CD14-positive monocyte (primary cell): ENCODE measurements around the gene LRRC7. TPM values are rescaled to one million over a fixed set of nuclear protein-coding genes. Genes with fewer than 3 reads are reported as not detected.

ENCODE experiments used
- DNase-seq, 3 donors: peaks; one replicate each; pipeline ENCODE4 v3.0.0-alpha.2; 2011 to 2022
- H2AFZ ChIP-seq: 2 replicates; pipeline ENCODE4 v1.6.0; 2012; ENCODE audit warnings: mild to moderate bottlenecking, low read depth, low read length, inconsistent platforms; ENCODE audit not compliant: insufficient read depth, poor library complexity, severe bottlenecking
- H3K27ac ChIP-seq, 2 donors: 1 replicate in 1 of 2; 2 replicates in 1 of 2; pipeline ENCODE4 v1.5.1; 2012 to 2013; ENCODE audit warnings: low read length in 2 of 2, control low read depth in 1 of 2, inconsistent platforms in 1 of 2, low read depth in 1 of 2, mild to moderate bottlenecking in 1 of 2
- H3K27me3 ChIP-seq, 2 donors: one replicate each; pipeline versions ENCODE4 v1.6.0 to v1.6.1; 2011 to 2013; ENCODE audit warnings: low read length in 2 of 2; ENCODE audit not compliant: control insufficient read depth in 2 of 2, insufficient read depth in 2 of 2
- H3K36me3 ChIP-seq, 2 donors: replicated peaks in 1 of 2; 1 replicate in 1 of 2; 2 replicates in 1 of 2; pipeline versions ENCODE4 v1.5.1 to v1.6.1; 2012 to 2013; ENCODE audit warnings: low read length in 2 of 2, control low read depth in 1 of 2, inconsistent platforms in 1 of 2, mild to moderate bottlenecking in 1 of 2; ENCODE audit not compliant: insufficient read depth in 2 of 2, control insufficient read depth in 1 of 2
- H3K4me1 ChIP-seq, 2 donors: 1 replicate in 1 of 2; 2 replicates in 1 of 2; pipeline versions ENCODE4 v1.5.1 to v1.6.1; 2012 to 2013; ENCODE audit warnings: low read length in 2 of 2, control low read depth in 1 of 2, inconsistent platforms in 1 of 2, mild to moderate bottlenecking in 1 of 2, moderate library complexity in 1 of 2; ENCODE audit not compliant: insufficient read depth in 2 of 2, control insufficient read depth in 1 of 2
- H3K4me2 ChIP-seq: replicated peaks from 2 replicates; pipeline ENCODE3; 2012; ENCODE audit warnings: low read length, moderate library complexity, mild to moderate bottlenecking; ENCODE audit not compliant: poor library complexity, severe bottlenecking; ENCODE audit errors: extremely low read depth
- H3K4me3 ChIP-seq, 3 experiments: fragments of 200-600 bp in 1 of 3; sonication (generic) in 1 of 3; replicated peaks in 1 of 3; 1 replicate in 2 of 3; 2 replicates in 1 of 3; pipeline ENCODE4 v1.5.1; 2011 to 2013; ENCODE audit warnings: low read length in 3 of 3, mild to moderate bottlenecking in 3 of 3, control low read depth in 2 of 3, low read depth in 2 of 3, inconsistent platforms in 1 of 3, moderate library complexity in 1 of 3
- H3K79me2 ChIP-seq: 2 replicates; pipeline ENCODE4 v1.6.0; 2012; ENCODE audit warnings: mild to moderate bottlenecking, control low read depth, inconsistent platforms, low read length, moderate library complexity; ENCODE audit not compliant: insufficient read depth
- H3K9ac ChIP-seq: 2 replicates; pipeline ENCODE4 v1.6.0; 2017; ENCODE audit warnings: low read length, mild to moderate bottlenecking; ENCODE audit not compliant: insufficient read depth, poor library complexity, severe bottlenecking
- H3K9me3 ChIP-seq, 2 donors: replicated peaks in 1 of 2; 1 replicate in 1 of 2; 2 replicates in 1 of 2; pipeline versions ENCODE4 v1.5.1 to v1.6.1; 2012 to 2013; ENCODE audit warnings: low read length in 2 of 2, control low read depth in 1 of 2; ENCODE audit not compliant: control insufficient read depth in 1 of 2, insufficient read depth in 1 of 2
- H4K20me1 ChIP-seq: 2 replicates; pipeline ENCODE4 v1.6.0; 2012; ENCODE audit warnings: mild to moderate bottlenecking, low read length, control low read depth, moderate library complexity; ENCODE audit not compliant: insufficient read depth
- H3K27ac Mint-ChIP-seq, 7 donors: one replicate each; pipeline ENCODE4 v1.8.0; 2020; ENCODE audit warnings: mild to moderate bottlenecking in 7 of 7, mixed read lengths in 7 of 7, moderate library complexity in 6 of 7, inconsistent platforms in 2 of 7
- H3K27me3 Mint-ChIP-seq, 3 donors: one replicate each; pipeline ENCODE4 v1.8.0; 2021 to 2022; ENCODE audit warnings: low read depth in 3 of 3, mild to moderate bottlenecking in 3 of 3, mixed read lengths in 3 of 3, moderate library complexity in 3 of 3, inconsistent platforms in 1 of 3
- H3K36me3 Mint-ChIP-seq, 2 donors: one replicate each; pipeline ENCODE4 v1.8.0; 2020; ENCODE audit warnings: mixed read lengths in 2 of 2, inconsistent platforms in 1 of 2, mild to moderate bottlenecking in 1 of 2
- H3K4me1 Mint-ChIP-seq: one replicate; pipeline ENCODE4 v1.8.0; 2020; ENCODE audit warnings: mild to moderate bottlenecking, mixed read lengths
- H3K4me3 Mint-ChIP-seq, 2 donors: one replicate each; pipeline ENCODE4 v1.8.0; 2020; ENCODE audit warnings: mild to moderate bottlenecking in 2 of 2, mixed read lengths in 2 of 2, moderate library complexity in 1 of 2
- H3K9me3 Mint-ChIP-seq, 7 donors: one replicate each; pipeline ENCODE4 v1.8.0; 2020 to 2022; ENCODE audit warnings: mixed read lengths in 7 of 7, mild to moderate bottlenecking in 6 of 7, moderate library complexity in 6 of 7, inconsistent platforms in 2 of 7
- CTCF ChIP-seq: fragments of 200-600 bp; IDR thresholded peaks from one replicate; pipeline ENCODE4 v1.8.0; 2022; ENCODE audit warnings: antibody characterized with exemption, mild to moderate bottlenecking
- whole genome bisulfite sequencing: methylation state at CpG from one replicate; pipeline ENCODE4 v1.1.5; 2013; ENCODE audit warnings: missing lambda C conversion rate; ENCODE audit not compliant: insufficient coverage; 5-methylcytosine and 5-hydroxymethylcytosine counted together
- intact Hi-C, 2 donors: fragments of 100-400 bp; cut with micrococcal nuclease; formaldehyde crosslinking; loops; one replicate each; pipeline versions ENCODE4 v1.15.0 to v1.15.1; 2023
- polyA plus RNA-seq, 3 donors: library from polyadenylated mRNA; depleted of rRNA in 1 of 3; unstranded in 2 of 3; stranded (reverse) in 1 of 3; fragments of 300-500 nt in 2 of 3; fragments of >200 nt in 1 of 3; fragmentation: Illumina TruSeq in 2 of 3; gene quantifications; 1 replicate in 2 of 3; 2 replicates in 1 of 3; pipeline ENCODE4 v1.2.3, GENCODE V29; 2012 to 2021

Gene LRRC7
- polyA plus RNA-seq, 3 donors, result not detected

- no peak for TF ChIP-seq CTCF
- no peak overlapping the region for H3K4me3 Mint-ChIP-seq
- no CpG with 5 or more reads among the region's 1 CpG for WGBS
- Histone ChIP-seq H4K20me1 (no peaks in the 10 kb centered on the region), H3K79me2 (no peaks in the 10 kb centered on the region), H3K4me3 (no peak overlapping the region), H2AFZ (no peak overlapping the region), H3K9ac (no peak overlapping the region), H3K9me3 (no peaks in the 10 kb centered on the region), H3K27me3 (no peaks in the 10 kb centered on the region), H3K4me1 (no peaks in the 10 kb centered on the region), H3K36me3 (no peaks in the 10 kb centered on the region), H3K4me2 (no peak overlapping the region), H3K27ac (no peak overlapping the region)
- intact Hi-C loops, result no loop called here
- no peaks in the 10 kb centered on the region for H3K27me3 Mint-ChIP-seq
- peaks cover 0 to 5% (median 0%) of the 10 kb centered on the region in 7 donors for H3K9me3 Mint-ChIP-seq
- H3K27ac Mint-ChIP-seq, result no peak overlapping the region
- H3K36me3 Mint-ChIP-seq, result no peaks in the 10 kb centered on the region
- no peaks in the 10 kb centered on the region for H3K4me1 Mint-ChIP-seq
- DNase-seq, result no peak
Observed at GRCh38 chr1:69836971-69837636, 269.4 kb downstream of the LRRC7 start.

GRCh38 chr1:69842326-69842725 lies 274.6 kb downstream of the LRRC7 start:
- DNase-seq, result no peak
- Mint-ChIP-seq H3K36me3 (no peaks in the 10 kb centered on the region), H3K27me3 (no peaks in the 10 kb centered on the region), H3K4me1 (no peaks in the 10 kb centered on the region), H3K27ac (no peak overlapping the region), H3K9me3 (peaks cover 0 to 7% (median 0%) of the 10 kb centered on the region in 7 donors), H3K4me3 (no peak overlapping the region)
- intact Hi-C loops, result no loop called here
- Histone ChIP-seq H2AFZ (no peak overlapping the region), H3K4me1 (no peaks in the 10 kb centered on the region), H3K36me3 (no peaks in the 10 kb centered on the region), H3K27me3 (no peaks in the 10 kb centered on the region), H3K9me3 (no peaks in the 10 kb centered on the region), H3K79me2 (no peaks in the 10 kb centered on the region), H3K4me3 (no peak overlapping the region), H3K4me2 (no peak overlapping the region), H4K20me1 (no peaks in the 10 kb centered on the region), H3K9ac (no peak overlapping the region), H3K27ac (no peak overlapping the region)
- TF ChIP-seq CTCF, result no peak
- no CpG with 5 or more reads among the region's 1 CpG for WGBS
